HG03520 (cell line): ENCODE results near the gene TNRC6C.

Experiments
- ATAC-seq: cut with Tn5 transposase; IDR thresholded peaks from one replicate; pipeline ENCODE4 v1.9.1; 2021; ENCODE audit warnings: mild to moderate bottlenecking, moderate library complexity; ENCODE audit not compliant: unreplicated experiment

TNRC6C gene

DNA sequence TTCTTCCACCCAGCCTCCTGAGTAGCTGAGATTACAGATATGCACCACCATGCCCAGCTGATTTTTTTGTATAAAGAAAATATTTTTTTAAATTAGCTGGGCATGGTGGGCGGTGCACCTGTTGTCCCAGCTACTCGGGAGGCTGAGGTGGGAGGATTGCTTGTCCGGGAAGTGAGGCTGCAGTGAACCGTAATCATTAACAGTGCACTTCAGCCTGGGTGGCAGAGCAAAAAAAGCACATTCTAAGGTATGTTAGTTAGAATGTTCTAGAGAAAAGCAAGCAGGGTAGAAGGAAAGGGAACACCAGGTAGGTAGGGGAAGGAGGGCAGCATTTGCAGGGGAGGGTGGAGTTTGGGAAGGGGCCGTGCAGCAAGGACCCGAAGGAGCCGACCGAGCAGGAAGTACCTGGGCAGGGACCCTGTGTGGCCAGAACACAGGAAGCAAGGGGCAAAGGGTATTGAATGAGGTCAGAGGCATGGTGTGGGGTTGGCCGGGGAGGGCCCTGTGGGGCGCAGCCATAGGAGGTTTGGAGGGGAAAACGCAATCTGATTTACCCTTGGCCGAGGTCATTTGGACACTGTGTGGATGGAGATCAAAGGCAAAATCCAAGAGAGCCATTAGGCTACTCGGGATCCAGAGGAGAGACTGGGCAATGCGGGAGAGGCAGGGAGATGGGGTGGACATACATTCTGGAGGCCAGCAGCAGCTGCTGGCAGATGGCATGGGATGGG is 189.9 kb downstream of the TNRC6C start:
- ATAC-seq, result no peak

DNA sequence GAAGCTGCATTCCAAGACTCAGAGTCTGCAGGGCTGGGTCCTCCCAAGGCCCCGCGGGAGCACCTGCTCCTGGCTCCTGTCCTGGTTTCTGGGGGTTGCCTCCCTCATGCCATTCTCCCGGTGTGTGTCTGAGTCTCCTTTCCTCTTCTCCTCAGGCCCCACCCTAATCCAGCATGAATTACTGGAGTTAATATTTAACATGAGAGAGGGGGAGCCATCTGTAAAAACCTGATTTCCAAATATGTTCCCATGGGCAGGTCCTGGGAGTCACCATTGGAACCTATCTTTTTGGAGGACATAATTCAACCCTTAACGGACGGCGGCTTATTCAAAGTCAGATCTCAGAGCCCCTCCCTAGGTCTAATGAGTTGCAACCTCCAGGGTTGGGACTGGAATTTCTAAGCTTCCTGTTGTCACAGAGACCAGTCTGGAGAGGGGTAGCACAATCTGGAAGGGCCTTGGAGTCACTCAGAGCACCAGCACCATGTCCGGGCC is 193.1 kb downstream of the TNRC6C start:
- no peak for ATAC-seq

DNA sequence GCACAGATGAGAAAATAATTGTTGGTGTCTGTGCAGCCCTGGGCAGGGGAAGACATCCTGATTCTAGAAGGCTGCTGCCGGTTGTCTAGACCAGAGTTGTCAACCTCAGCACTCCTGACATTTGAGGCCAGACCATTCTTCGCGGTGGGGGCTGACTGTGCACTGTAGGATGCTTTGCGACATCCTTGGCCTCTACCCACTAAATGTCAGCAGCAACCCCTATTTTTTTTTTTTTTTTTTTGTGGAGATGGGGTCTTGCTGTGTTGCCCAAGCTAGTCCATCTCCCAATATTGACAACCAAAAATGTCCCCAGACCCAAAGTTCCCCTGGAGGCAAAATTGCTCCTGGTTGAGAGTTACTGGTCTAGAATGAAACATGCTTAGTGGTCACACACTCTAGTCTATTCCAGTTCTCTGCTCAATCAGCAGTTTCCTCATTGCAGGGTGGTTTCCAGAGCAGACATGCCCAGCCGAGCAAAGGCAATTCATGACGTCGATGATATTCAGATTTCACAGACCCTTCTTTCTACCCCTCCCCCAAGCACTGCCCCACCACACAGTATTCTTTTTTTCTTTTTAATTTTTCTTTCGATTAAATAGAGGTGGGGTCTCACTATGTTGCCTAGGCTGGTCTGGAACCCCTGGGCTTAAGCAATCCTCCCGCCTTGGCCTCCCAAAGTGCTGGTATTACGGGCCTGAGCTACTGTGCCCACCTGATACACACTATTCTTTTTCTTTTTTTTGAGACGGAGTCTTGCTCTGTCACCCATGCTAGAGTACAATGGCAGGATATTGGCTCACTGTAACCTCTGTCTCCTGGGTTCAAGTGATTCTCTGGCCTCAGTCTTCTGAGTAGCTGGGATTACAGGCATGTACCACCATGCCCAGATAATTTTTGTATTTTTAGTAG is 196.7 kb downstream of the TNRC6C start:
- ATAC-seq, result no peak
